Measurements from ENCODE around the gene SLC37A4.

SLC37A4 gene

DNA sequence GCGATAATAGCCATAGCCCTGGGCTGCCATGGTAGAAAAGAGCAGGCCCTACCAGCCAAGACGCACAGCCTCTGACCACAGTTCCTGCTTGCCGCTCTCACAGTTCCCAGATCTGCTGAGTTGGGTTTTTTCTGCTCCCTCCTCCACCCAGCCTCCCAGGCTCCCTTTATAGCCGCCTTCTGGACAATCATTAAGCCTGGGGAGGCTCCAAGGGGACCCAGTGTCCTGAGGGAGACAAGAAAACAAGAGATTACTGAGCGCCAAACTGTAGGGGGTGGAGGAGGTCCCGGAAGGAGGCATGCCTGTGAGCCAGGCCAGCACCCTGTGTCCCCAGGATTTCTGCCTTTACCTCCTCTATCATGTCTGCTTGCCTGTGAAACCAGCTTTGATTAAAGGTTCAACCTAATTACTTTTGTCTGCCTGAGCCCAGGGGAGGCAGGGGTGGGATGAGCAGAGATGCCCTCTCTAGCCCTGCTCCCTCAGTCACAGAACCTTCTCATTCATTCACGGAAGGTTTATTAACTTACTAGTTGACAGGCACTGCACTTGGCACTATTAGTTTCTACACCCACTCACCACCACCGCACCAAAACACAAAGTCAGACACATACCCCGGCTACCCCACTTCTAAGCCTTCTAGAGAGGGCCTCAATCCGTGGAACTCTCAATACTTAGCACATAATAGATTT lies 1.2 kb downstream of the SLC37A4 start:
- TF ChIP-seq ZFX (IDR thresholded peaks at IDR 0.05; ENCODE audit: borderline replicate concordance), result no peak
- TF ChIP-seq, protein P1, sequence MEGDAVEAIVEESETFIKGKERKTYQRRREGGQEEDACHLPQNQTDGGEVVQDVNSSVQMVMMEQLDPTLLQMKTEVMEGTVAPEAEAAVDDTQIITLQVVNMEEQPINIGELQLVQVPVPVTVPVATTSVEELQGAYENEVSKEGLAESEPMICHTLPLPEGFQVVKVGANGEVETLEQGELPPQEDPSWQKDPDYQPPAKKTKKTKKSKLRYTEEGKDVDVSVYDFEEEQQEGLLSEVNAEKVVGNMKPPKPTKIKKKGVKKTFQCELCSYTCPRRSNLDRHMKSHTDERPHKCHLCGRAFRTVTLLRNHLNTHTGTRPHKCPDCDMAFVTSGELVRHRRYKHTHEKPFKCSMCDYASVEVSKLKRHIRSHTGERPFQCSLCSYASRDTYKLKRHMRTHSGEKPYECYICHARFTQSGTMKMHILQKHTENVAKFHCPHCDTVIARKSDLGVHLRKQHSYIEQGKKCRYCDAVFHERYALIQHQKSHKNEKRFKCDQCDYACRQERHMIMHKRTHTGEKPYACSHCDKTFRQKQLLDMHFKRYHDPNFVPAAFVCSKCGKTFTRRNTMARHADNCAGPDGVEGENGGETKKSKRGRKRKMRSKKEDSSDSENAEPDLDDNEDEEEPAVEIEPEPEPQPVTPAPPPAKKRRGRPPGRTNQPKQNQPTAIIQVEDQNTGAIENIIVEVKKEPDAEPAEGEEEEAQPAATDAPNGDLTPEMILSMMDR (IDR thresholded peaks at IDR 0.05), result no peak
- H3K27ac ChIP-seq, result peak overlapping the region; percentile 76

DNA sequence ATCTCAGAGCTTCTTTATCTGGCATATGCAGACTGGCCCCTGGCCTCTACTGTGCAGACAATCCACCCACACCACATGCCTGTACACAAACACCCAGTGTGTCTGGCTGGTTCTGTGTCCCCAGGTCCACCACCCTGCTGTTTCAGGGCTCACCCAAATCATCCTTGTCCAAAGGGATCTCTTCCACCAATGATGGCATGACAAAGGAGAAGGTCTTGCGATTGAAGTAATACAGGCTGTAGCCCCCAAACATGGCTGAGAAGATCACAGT lies 1.7 kb downstream of the SLC37A4 start:
- 0 out of 2 replicates have a peak overlapping the region, but pooled peaks have one; percentile 76 for H3K27ac ChIP-seq
- TF ChIP-seq, protein P1 (IDR thresholded peaks at IDR 0.05), result no peak
- TF ChIP-seq ZFX (IDR thresholded peaks at IDR 0.05; ENCODE audit: borderline replicate concordance), result no peak

DNA sequence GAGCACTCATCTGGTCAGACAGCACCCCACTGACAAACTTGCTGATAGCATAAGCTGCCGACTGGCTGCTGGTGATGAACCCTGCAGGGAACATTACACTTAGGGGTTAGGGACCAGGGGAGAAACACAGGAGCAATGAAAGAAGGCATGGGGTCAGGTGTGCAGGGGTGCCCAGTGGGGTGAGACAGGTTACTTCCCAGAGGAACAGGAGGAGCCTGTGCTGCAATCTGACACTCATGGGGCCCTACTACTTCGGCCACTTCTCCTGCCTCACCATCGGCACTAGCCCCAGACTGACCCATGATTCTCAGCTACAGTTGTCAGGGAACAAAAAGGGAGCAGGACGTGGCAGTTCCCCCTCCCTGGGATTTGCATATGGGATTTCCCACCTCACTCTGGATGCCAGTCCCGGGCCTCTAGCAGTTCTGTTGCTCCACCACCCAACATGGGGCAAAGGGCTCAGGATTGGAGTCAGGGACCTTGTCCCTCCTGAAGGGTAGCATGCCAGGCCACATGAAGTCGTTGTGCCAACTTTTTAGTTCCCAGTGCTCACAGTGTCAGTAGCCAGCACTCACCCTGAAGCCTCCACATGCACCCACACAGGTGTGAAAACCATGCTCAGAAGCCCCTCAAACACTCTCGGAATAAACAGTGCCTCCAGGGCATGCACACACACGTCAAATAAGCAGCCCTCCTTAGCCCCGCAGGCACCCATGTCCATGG lies 2.2 kb downstream of the SLC37A4 start:
- TF ChIP-seq, protein P1 (IDR thresholded peaks at IDR 0.05), result no peak
- no peak for TF ChIP-seq ZFX (IDR thresholded peaks at IDR 0.05; ENCODE audit: borderline replicate concordance)

DNA sequence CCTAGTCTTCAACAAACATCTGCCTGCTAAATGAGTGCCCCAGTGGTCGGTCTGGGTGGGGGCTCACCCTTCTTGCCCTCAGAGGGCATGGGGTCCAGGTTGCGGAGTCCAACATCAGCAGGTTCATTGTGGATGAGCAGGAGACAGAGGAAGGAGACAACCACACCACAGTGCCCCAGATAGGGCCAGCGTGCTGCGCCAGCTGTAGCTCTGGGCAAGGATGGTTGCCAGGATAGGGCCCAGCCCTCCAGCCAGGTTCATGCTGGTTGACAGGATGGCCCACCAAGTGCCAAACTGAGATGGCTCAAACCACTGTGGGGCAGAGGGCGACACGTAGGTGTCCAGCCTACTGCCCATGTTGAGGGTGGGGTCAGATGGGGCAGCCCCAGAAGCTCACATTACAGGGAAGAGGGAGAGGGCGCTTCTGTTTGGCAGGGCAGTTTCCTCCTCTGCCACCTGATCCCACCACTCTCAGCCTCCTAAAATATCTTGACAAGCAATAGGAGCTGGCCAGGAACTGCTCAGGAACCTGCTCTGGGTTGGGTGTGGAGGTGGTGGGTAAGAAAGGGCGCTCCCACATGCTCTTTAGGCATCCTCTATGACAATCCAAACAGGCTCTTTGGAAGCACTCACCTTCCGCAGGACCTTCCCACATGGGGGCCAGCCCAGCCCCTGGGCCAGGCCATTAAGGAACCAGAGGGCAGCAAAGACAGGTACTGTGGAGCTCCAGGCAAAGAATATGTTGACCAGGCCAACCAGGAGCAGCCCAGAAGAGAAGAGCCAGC lies 2.9 kb downstream of the SLC37A4 start:
- TF ChIP-seq, protein P1 (IDR thresholded peaks at IDR 0.05), result no peak
- no peak for TF ChIP-seq ZFX (IDR thresholded peaks at IDR 0.05; ENCODE audit: borderline replicate concordance)
- H3K27ac ChIP-seq, result no peak overlapping the region

More for the DNA sequence above, 2.2 kb downstream of the SLC37A4 start:
- H3K27ac ChIP-seq, result no peak overlapping the region

DNA sequence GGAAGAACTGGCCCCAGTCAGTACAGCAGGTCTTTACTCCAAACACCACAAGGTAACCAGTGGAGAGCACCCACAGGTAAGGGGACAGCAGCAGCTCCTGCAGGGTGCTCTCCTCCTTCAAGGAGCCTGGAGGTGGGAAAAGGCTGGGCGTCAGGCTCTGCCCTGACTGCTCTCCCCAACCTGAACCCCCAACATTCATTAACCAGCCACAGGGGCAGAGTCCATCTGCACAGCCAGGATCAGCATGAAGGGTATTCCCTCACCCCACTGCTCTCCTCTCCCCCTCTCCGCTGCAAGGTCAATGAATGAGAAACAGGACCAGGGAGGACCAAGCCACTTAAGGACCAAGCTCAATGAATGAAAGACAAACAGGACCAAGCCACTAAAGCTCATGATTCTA lies 3.7 kb downstream of the SLC37A4 start:
- no peak overlapping the region for H3K27ac ChIP-seq
- TF ChIP-seq ZFX (IDR thresholded peaks at IDR 0.05; ENCODE audit: borderline replicate concordance), result no peak
- TF ChIP-seq, protein P1 (IDR thresholded peaks at IDR 0.05), result no peak

DNA sequence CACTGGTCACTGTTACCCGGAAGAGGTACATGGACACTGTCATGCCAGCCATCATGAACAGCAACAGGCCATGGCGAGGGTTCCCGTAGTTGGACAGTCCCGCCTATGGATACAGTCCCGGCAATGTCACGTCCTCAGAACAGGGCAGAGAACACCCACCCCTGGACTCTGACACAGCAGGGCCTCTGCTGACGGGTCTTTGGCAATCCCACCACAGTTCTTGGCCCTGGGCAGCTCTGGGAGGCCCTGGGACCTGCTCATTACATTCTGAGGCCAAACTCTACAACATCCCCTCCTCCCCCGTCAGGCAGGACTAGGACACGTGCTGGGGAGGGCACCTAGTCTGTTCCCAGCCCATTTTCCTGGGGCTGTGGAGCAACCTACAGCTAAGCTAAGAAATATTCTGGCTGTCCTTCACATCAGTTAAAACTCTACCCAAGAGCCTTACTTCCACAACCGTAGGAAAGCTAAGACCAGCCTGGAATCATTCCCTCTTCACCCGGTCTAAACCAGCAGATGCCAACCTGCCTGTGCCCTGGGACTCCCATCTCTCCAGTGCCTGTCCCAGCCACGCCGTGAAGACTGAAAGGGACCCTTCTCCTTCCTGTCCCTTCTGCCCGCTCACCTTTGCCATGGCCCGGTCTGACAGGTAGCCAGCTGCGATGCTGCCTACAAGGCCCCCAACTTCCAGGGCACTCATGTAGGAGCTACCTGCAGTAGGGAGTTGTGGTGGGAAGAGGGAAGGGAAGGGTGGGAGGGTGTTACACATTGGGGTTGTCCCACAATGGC lies 4.5 kb downstream of the SLC37A4 start:
- TF ChIP-seq, protein P1 (IDR thresholded peaks at IDR 0.05), result no peak
- no peak for TF ChIP-seq ZFX (IDR thresholded peaks at IDR 0.05; ENCODE audit: borderline replicate concordance)
- no peak overlapping the region for H3K27ac ChIP-seq

Measured in 22Rv1 (cell line).